H1 (cell line): ENCODE results near the gene BCL2L14. TPM values are rescaled to one million over a fixed set of nuclear protein-coding genes. Genes with fewer than 3 reads are reported as not detected.

Experiments
- ASH2L ChIP-seq: fragments of 200-600, 300-600 bp; sonication (generic); IDR thresholded peaks from one replicate; pipeline ENCODE4 v1.7.1; 2017; ENCODE audit warnings: low read length
- ATF2 ChIP-seq: IDR thresholded peaks from 2 replicates; pipeline ENCODE4 v1.6.1; 2012; ENCODE audit warnings: low read length, inconsistent platforms
- BCL11A ChIP-seq, 2 experiments: IDR thresholded peaks; one replicate each; pipeline ENCODE4 v1.6.1; 2011; ENCODE audit warnings: low read depth in 2 of 2, low read length in 2 of 2, mild to moderate bottlenecking in 2 of 2
- JUN ChIP-seq: IDR thresholded peaks from 2 replicates; pipeline ENCODE4 v1.6.1; 2011; ENCODE audit warnings: low read depth, mild to moderate bottlenecking, improper control_type of control experiment, low read length
- KDM5A ChIP-seq: fragments of 200-600 bp; IDR thresholded peaks from 2 replicates; pipeline ENCODE4 v1.7.1; 2012; ENCODE audit warnings: mild to moderate bottlenecking, low read length, inconsistent platforms, mixed read lengths
- polyA plus RNA-seq, 7 experiments: library from polyadenylated mRNA; depleted of rRNA in 3 of 7; stranded (reverse) in 5 of 7; unstranded in 2 of 7; fragments of >200 nt in 5 of 7; fragments of 200-250 nt in 2 of 7; gene quantifications; 1 replicate in 5 of 7; 2 replicates in 1 of 7; 4 replicates in 1 of 7; pipeline versions ENCODE4 v1.2.1 to v1.2.3, GENCODE V29; 2011 to 2013; ENCODE audit warnings: missing spikeins in 2 of 7, mixed read lengths in 2 of 7
- total RNA-seq: library from RNA; stranded (reverse); fragmentation: NEBNext Ultra II Directional; extraction: Animal tissue kit (Norgen Biotek cat#: 25700); gene quantifications from 2 replicates; pipeline ENCODE4 v1.2.1, GENCODE V29; 2021
- TF ChIP-seq, protein P1 (sequence below): IDR thresholded peaks from 2 replicates; pipeline ENCODE4 v1.6.1; 2011; ENCODE audit warnings: low read depth, mild to moderate bottlenecking, low read length; ENCODE audit not compliant: insufficient read depth

The BCL2L14 gene
- total and polyA plus RNA-seq, 2 of the 8 experiments (the other 6 are each of a cell fraction or from before 2014, with no cell fraction given): 0.80 to 2.4 TPM

DNA sequence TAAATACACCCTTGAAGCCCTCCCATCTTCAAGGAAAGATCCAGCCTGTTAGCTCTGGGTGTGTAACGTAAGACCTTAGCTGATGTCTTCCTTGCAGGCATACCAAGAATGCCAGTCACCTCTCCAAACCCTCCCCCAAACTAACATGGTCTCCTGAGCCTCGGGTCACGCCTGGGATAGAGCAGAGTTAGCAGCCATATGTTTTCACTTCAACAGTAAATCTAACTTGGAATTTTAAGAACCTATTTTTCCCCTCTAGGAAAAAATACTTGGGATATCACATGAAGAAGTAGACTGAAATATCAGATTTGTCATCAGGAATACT is 27.9 kb downstream of the BCL2L14 start (continued):
- no peak for TF ChIP-seq KDM5A
- no peak for TF ChIP-seq ATF2
- TF ChIP-seq JUN: no peak
- no peak for TF ChIP-seq BCL11A (IDR thresholded peaks at IDR 0.05; ENCODE audit: low read depth in 2 of 2, low read length in 2 of 2)
- TF ChIP-seq, protein P1, sequence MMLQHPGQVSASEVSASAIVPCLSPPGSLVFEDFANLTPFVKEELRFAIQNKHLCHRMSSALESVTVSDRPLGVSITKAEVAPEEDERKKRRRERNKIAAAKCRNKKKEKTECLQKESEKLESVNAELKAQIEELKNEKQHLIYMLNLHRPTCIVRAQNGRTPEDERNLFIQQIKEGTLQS: no peak
- TF ChIP-seq ASH2L: no peak
